Kidney (tissue), 14 donors: ENCODE measurements around the gene CILP2. TPM values are rescaled to one million over a fixed set of nuclear protein-coding genes. Genes with fewer than 3 reads are reported as not detected.

Experiments used
- DNase-seq, 5 donors: peaks; one replicate each; pipeline ENCODE4 v3.0.0-alpha.2; 2013 to 2020
- FAIRE-seq: peaks from 2 replicates; lab custom pipeline; 2012; peaks lifted over from hg19 to GRCh38; lab: Jason Lieb, UNC
- H3K27ac ChIP-seq, 2 donors: one replicate each; pipeline ENCODE4 v1.7.0; 2013; ENCODE audit warnings: low read depth in 2 of 2, low read length in 2 of 2, inconsistent platforms in 1 of 2
- H3K27me3 ChIP-seq: one replicate; pipeline ENCODE4 v1.7.1; 2013; ENCODE audit warnings: low read length, inconsistent platforms; ENCODE audit not compliant: control insufficient read depth, insufficient read depth
- H3K36me3 ChIP-seq, 3 donors: one replicate each; pipeline versions ENCODE4 v1.7.0 to v1.7.1; 2013; ENCODE audit warnings: low read length in 3 of 3, control low read depth in 1 of 3, inconsistent platforms in 1 of 3; ENCODE audit not compliant: insufficient read depth in 3 of 3, control insufficient read depth in 2 of 3
- H3K4me1 ChIP-seq, 3 donors: one replicate each; pipeline versions ENCODE4 v1.7.0 to v1.7.1; 2013; ENCODE audit warnings: low read length in 3 of 3, inconsistent platforms in 1 of 3, low read depth in 1 of 3; ENCODE audit not compliant: control insufficient read depth in 2 of 3, insufficient read depth in 2 of 3
- H3K4me3 ChIP-seq, 3 donors: one replicate each; pipeline versions ENCODE4 v1.7.0 to v1.8.1; 2013; ENCODE audit warnings: low read length in 3 of 3, control low read depth in 1 of 3, inconsistent platforms in 1 of 3
- H3K9ac ChIP-seq, 3 donors: one replicate each; pipeline versions ENCODE4 v1.7.0 to v1.7.1; 2013; ENCODE audit warnings: low read length in 3 of 3, control low read depth in 1 of 3, inconsistent platforms in 1 of 3
- H3K9me3 ChIP-seq, 3 donors: one replicate each; pipeline versions ENCODE4 v1.7.0 to v1.7.1; 2013; ENCODE audit warnings: low read length in 3 of 3, control low read depth in 1 of 3, inconsistent platforms in 1 of 3; ENCODE audit not compliant: control insufficient read depth in 2 of 3, insufficient read depth in 1 of 3
- intact Hi-C: fragments of 100-400 bp; cut with DNase I; formaldehyde crosslinking; loops from one replicate; pipeline ENCODE4 v1.11.1; 2022
- polyA plus RNA-seq: library from polyadenylated mRNA; stranded (reverse); fragments of 350-450 nt; fragmentation: Illumina TruSeq; extraction: RNeasy Lipid Tissue Mini Kit (QIAGEN cat#74804); gene quantifications from one replicate; pipeline ENCODE4 v1.2.3, GENCODE V29; 2014; ENCODE audit warnings: low read depth, low replicate concordance; ENCODE audit not compliant: insufficient read depth
- total RNA-seq: library from RNA; stranded (reverse); fragmentation: NEBNext Ultra II Directional; extraction: Animal tissue kit (Norgen Biotek cat#: 25700); gene quantifications from one replicate; pipeline ENCODE4 v1.2.1, GENCODE V29; 2021
- TF ChIP-seq, protein P1 (sequence below): IDR thresholded peaks from 3 replicates; pipeline ENCODE4 v1.5.1; 2012; ENCODE audit warnings: mild to moderate bottlenecking, moderate library complexity, borderline replicate concordance; ENCODE audit not compliant: insufficient read depth; ENCODE audit errors: extremely low read depth
- donor health status: control.
- donor health status: control.
- donor health status: control.
- donor health status: control.
- donor health status: control.
- donor health status: DM: yes; HTN: yes; CAD: no.
- donor health status: Normal renal cell carcinoma (clear cell type).

Gene CILP2
- total and polyA plus RNA-seq, 2 donors from 2014 or later, result 0.41 TPM; not detected in 1

DNA sequence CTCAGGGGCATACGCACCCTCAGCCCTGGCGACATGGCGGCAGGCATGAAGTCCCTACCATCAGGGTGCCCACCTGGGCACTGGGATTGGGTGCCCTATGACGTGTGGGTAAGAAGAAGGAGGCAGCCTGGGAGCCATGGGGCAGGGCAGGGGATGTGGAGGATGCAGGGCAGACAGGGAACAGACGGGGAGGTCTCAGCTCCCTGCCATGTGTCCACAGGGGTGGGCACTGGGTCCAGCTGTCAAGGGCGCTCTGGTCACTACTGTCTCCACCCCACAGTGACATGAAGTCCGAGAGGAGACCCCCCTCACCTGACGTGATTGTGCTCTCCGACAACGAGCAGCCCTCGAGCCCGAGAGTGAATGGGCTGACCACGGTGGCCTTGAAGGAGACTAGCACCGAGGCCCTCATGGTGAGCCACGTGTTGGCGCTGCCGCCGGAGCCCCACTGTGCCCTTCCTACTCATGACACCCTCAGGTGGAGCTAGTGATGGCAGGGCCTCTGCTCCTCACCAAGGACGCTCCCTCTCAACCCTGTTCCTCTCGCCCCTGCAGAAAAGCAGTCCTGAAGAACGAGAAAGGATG is 45.9 kb upstream of the CILP2 start:
- Histone ChIP-seq H3K27me3 (no peaks in the 10 kb centered on the region), H3K4me3 (no peak overlapping the region), H3K4me1 (peaks cover 10 to 31% (median 29%) of the 10 kb centered on the region in 3 donors), H3K27ac (no peak overlapping the region), H3K9me3 (no peaks in the 10 kb centered on the region), H3K36me3 (peaks cover 2 to 27% (median 22%) of the 10 kb centered on the region in 3 donors), H3K9ac (no peak overlapping the region)
- TF ChIP-seq, protein P1, sequence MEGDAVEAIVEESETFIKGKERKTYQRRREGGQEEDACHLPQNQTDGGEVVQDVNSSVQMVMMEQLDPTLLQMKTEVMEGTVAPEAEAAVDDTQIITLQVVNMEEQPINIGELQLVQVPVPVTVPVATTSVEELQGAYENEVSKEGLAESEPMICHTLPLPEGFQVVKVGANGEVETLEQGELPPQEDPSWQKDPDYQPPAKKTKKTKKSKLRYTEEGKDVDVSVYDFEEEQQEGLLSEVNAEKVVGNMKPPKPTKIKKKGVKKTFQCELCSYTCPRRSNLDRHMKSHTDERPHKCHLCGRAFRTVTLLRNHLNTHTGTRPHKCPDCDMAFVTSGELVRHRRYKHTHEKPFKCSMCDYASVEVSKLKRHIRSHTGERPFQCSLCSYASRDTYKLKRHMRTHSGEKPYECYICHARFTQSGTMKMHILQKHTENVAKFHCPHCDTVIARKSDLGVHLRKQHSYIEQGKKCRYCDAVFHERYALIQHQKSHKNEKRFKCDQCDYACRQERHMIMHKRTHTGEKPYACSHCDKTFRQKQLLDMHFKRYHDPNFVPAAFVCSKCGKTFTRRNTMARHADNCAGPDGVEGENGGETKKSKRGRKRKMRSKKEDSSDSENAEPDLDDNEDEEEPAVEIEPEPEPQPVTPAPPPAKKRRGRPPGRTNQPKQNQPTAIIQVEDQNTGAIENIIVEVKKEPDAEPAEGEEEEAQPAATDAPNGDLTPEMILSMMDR, result no peak
- FAIRE-seq (no peak), DNase-seq (peak in 1 of 5 donors; percentile 79)
- intact Hi-C loops, result loop anchor here (10.0 kb wide), 1 partner anchor 127 kb away; no protein-coding TSS in a partner anchor

DNA sequence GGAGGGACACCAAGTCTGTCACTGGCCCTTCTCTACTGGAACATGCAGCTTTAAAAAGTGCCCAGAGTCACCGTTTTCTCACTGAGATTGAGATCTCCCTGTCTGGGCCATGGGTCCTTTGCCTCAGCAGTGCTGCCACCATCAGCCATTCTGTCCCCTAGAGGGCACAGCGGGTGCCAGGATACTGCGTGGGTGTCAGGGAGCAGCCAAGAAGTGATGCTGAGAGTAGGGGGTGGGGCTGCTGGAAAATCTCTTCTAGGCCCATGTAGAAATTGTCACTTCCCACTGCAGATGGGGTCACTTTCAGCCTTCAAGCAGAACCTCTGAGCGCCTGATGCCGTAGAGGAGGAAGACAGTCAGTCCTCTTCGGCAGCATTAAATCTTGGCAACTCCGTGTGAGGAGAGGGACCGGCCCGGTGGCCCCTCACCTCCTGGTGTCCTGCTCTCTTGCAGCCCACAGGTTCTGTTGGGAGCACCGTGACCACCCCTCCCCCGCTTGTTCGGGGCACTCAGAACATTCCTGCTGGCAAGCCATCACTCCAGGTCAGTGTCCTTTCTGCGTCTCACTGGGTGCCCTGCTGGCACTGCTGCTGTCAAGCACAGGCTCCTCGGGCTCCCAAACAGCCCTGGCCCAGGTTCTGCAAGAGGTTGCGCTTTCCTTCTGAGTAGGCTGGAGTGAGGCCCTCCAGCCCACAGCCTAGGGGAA is 44.1 kb upstream of the CILP2 start:
- TF ChIP-seq, protein P1, result no peak

DNA sequence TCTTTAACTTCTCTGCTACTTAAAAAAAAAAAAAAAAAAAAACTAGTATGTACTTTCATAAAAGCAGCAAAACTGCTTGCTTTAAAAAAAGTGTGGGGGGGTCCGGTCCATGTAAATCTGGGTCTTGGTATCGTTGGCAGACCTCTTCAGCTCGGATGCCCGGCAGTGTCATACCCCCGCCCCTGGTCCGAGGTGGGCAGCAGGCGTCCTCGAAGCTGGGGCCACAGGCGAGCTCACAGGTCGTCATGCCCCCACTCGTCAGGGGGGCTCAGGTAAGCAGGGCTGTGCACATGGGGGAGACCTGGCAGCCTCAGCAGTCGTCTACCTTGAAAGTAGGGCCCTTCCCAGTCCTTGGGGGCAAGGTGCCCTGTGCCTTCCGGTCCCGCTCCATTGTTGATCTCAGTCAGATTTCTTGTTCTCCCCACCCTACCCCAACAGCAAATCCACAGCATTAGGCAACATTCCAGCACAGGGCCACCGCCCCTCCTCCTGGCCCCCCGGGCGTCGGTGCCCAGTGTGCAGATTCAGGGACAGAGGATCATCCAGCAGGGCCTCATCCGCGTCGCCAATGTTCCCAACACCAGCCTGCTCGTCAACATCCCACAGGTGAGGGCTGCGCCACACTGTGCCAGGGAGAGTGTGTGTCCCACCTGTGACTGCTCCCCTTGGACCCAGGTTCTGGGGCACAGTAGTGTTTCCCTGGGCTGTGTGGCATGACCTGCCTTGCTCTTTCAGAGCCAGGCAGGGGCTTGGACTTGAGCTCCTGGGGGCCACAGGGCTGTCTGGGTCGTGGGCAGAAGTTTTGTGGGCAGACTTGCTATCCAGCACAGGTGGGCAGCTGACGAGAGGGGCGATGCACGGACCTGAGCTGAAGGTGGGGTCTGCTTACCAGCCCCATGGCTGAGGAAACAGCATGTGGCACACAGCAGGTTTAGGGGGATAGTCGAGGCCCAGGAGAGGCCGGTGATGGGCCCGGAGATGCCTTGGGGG is 42.2 kb upstream of the CILP2 start:
- DNase-seq (peak in 1 of 5 donors; percentile 64), FAIRE-seq (no peak)
- peaks cover 2 to 51% (median 47%) of the 10 kb centered on the region in 3 donors for H3K36me3 ChIP-seq
- no peak overlapping the region for H3K4me3 ChIP-seq
- no peak overlapping the region for H3K9ac ChIP-seq
- H3K4me1 ChIP-seq, result peaks cover 0 to 2% (median 0%) of the 10 kb centered on the region in 3 donors
- H3K9me3 ChIP-seq, result no peaks in the 10 kb centered on the region
- H3K27me3 ChIP-seq, result no peaks in the 10 kb centered on the region
- TF ChIP-seq, protein P1, result no peak
- intact Hi-C loops, result loop anchor here (10.0 kb wide), 1 partner anchor 131 kb away; no protein-coding TSS in a partner anchor
- no peak overlapping the region for H3K27ac ChIP-seq

More for the DNA sequence above, 44.1 kb upstream of the CILP2 start:
- Histone ChIP-seq H3K9ac (no peak overlapping the region), H3K4me3 (no peak overlapping the region), H3K27ac (no peak overlapping the region), H3K36me3 (peaks cover 2 to 37% (median 31%) of the 10 kb centered on the region in 3 donors), H3K27me3 (no peaks in the 10 kb centered on the region), H3K4me1 (peaks cover 6 to 15% (median 11%) of the 10 kb centered on the region in 3 donors), H3K9me3 (no peaks in the 10 kb centered on the region)
- FAIRE-seq (no peak), DNase-seq (no peak)
- intact Hi-C loops, result loop anchor here (10.0 kb wide), 1 partner anchor 129 kb away; no protein-coding TSS in a partner anchor
